Thymus (tissue), 11 donors: ENCODE results near the gene UQCR11. TPM values are rescaled to one million over a fixed set of nuclear protein-coding genes. Genes with fewer than 3 reads are reported as not detected.

ENCODE experiments used
- DNase-seq, 9 donors: peaks; one replicate each; pipeline ENCODE4 v3.0.0-alpha.2; 2013; ENCODE audit warnings: low spot score in 9 of 9, low read depth in 6 of 9, missing footprints in 1 of 9
- H3K27ac ChIP-seq, 2 donors: one replicate each; pipeline ENCODE4 v1.5.1; 2013; ENCODE audit warnings: control low read depth in 1 of 2, low read depth in 1 of 2, low read length in 1 of 2, mild to moderate bottlenecking in 1 of 2, moderate library complexity in 1 of 2
- H3K27me3 ChIP-seq, 2 donors: one replicate each; pipeline ENCODE4 v1.5.1; 2013; ENCODE audit warnings: low read length in 1 of 2; ENCODE audit not compliant: control insufficient read depth in 2 of 2, insufficient read depth in 1 of 2
- H3K36me3 ChIP-seq, 2 donors: one replicate each; pipeline ENCODE4 v1.5.1; 2013; ENCODE audit warnings: low read length in 1 of 2, mild to moderate bottlenecking in 1 of 2, moderate library complexity in 1 of 2; ENCODE audit not compliant: control insufficient read depth in 2 of 2, insufficient read depth in 2 of 2
- H3K4me1 ChIP-seq, 2 donors: one replicate each; pipeline ENCODE4 v1.5.1; 2013; ENCODE audit warnings: low read length in 2 of 2; ENCODE audit not compliant: control insufficient read depth in 2 of 2, insufficient read depth in 2 of 2
- H3K4me3 ChIP-seq, 2 donors: one replicate each; pipeline ENCODE4 v1.5.1; 2013; ENCODE audit warnings: low read length in 2 of 2, control low read depth in 1 of 2, mild to moderate bottlenecking in 1 of 2
- H3K9me3 ChIP-seq, 2 donors: one replicate each; pipeline ENCODE4 v1.5.1; 2013; ENCODE audit warnings: low read length in 1 of 2, mild to moderate bottlenecking in 1 of 2; ENCODE audit not compliant: control insufficient read depth in 2 of 2, insufficient read depth in 1 of 2
- WGBS: extraction: QIAGEN DNeasy Blood & Tissue Kit; methylation state at CpG from one replicate; pipeline ENCODE4 v1.1.7; 2013; 5-methylcytosine and 5-hydroxymethylcytosine counted together
- polyA plus RNA-seq: library from polyadenylated mRNA; stranded (reverse); fragments of 200-250 nt; gene quantifications from one replicate; pipeline ENCODE4 v1.2.3, GENCODE V29; 2013
- total RNA-seq: library from RNA; stranded (reverse); fragments of 120-200 nt; gene quantifications from one replicate; pipeline ENCODE4 v1.2.4, GENCODE V29; 2013
- donor health status: healthy.

UQCR11 gene
- total and polyA plus RNA-seq, 2 donors: 108 to 167 TPM

- Histone ChIP-seq H3K27ac (peak within 1 kb of the TSS in 1 of 2 donors; percentile 38), H3K9me3 (peaks cover 0 to 21% of the 10 kb centered on the region in 2 donors), H3K36me3 (no peaks in the 10 kb centered on the region), H3K4me1 (peaks cover 6 to 12% of the 10 kb centered on the region in 2 donors), H3K4me3 (peak within 1 kb of the TSS in 1 of 2 donors; percentile 74), H3K27me3 (peaks cover 17 to 46% of the 10 kb centered on the region in 2 donors)
- DNase-seq: peak in 8 of 9 donors; percentile 34 to 87 (median 69)
- WGBS: 10% methylated on average over 60 of the region's 63 CpGs
Observed at GRCh38 chr19:1568320-1569019, 36.8 kb downstream of the UQCR11 start, which contains the start of gene MEX3D. Gene MEX3D, minus strand, starts transcription at chr19:1568325. Its CDS starts 267 bp downstream, at chr19:1568058.

DNA sequence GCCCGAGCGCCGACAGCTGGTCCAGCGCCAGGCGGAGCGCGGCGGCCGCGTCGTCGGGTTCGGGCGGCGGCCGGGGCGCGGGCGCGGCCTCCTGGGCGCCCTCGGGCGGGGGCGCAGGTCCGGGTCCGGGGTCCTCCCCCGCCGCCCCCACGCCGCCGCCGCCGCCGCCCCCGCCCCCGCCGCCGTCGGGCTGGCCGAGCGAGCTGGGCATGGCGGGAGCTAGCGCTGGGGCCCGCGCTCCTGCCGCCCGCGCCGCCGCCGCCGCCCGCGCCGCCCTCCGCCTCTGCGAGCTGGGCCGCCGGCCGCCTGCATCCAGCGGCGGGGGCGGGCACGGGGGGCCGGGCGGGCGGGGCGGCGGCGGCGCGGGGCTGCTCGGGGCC lies 37.4 kb downstream of the UQCR11 start:
- 3% methylated on average over 61 of the region's 73 CpGs for WGBS
- peaks cover 17 to 48% of the 10 kb centered on the region in 2 donors for H3K27me3 ChIP-seq
- no peak overlapping the region for H3K27ac ChIP-seq
- no peak for DNase-seq
- peaks cover 0 to 21% of the 10 kb centered on the region in 2 donors for H3K9me3 ChIP-seq
- H3K4me1 ChIP-seq: peaks cover 6 to 12% of the 10 kb centered on the region in 2 donors
- H3K4me3 ChIP-seq: peak overlapping the region in 1 of 2 donors; percentile 74
- no peaks in the 10 kb centered on the region for H3K36me3 ChIP-seq

GRCh38 chr19:1567116-1567847 lies 38.0 kb downstream of the UQCR11 start:
- Histone ChIP-seq H3K27me3 (peaks cover 17 to 48% of the 10 kb centered on the region in 2 donors), H3K4me3 (peak overlapping the region in 1 of 2 donors; percentile 74), H3K4me1 (peaks cover 6 to 12% of the 10 kb centered on the region in 2 donors), H3K36me3 (no peaks in the 10 kb centered on the region), H3K27ac (peak overlapping the region in 1 of 2 donors; percentile 38), H3K9me3 (peaks cover 0 to 21% of the 10 kb centered on the region in 2 donors)
- WGBS: 2% methylated on average over 108 of the region's 108 CpGs
- peak in 1 of 9 donors; percentile 18 for DNase-seq

- Histone ChIP-seq H3K36me3 (no peaks in the 10 kb centered on the region), H3K4me1 (peaks cover 6 to 12% of the 10 kb centered on the region in 2 donors), H3K27me3 (peaks cover 17 to 47% of the 10 kb centered on the region in 2 donors), H3K9me3 (peaks cover 0 to 21% of the 10 kb centered on the region in 2 donors), H3K27ac (peak overlapping the region; percentile 26 to 60), H3K4me3 (peak overlapping the region; percentile 35 to 74)
- peak in 1 of 9 donors; percentile 9 for DNase-seq
- WGBS: 50% methylated on average over 42 of the region's 42 CpGs
Observed at GRCh38 chr19:1566392-1567115, 38.7 kb downstream of the UQCR11 start.

DNA sequence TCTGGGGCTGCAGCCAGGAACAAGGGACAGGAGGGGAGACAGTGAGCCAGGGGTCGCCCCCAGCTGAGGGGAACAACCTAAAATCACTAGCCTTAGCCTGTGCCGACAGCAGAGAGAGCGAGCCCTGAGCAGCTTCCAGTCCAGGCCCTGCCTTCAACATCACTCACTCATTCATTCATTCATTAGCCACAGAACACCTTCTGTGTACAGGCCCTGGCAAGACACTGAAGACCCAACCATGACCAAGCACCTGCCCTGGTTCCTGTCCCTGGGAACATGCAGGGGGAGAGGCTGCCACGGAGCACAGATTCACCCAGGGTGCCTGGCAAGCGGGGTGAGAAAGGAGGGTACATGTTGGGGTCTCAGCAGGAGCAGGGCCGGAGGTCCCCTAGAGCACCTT lies 42.0 kb downstream of the UQCR11 start:
- no peak for DNase-seq
- peaks cover 17 to 23% of the 10 kb centered on the region in 2 donors for H3K27me3 ChIP-seq
- WGBS: 93% methylated on average over 6 of the region's 6 CpGs

DNA sequence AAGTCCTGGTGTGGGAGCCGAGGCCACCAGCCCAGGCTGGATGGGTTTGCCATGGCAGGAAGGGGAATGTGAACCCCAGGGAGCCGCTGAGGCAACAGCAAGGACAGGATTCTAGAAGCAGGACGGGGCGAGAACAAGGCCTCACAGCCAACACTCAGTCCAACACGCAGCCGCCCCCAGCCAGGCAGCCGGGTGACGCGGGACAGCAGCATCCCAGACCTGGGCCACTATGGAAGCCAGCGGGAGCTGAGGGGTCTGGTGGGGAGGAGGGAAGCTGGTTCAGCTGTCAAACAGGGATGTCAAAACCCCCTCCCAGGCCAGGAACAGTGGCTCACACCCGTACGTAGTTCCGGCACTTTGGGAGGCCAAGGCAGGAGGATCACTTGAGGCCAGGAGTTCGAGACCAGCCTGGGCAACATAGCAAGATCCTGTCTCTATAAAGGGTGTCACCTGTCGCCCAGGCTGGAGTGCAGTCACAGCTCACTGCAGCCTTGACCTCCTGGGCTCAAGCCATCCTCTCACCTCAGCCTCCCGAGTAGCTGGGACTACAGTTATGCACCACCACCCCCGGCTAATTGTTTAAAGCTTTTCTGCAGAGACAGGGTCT lies 43.9 kb downstream of the UQCR11 start:
- no peaks in the 10 kb centered on the region for H3K4me1 ChIP-seq
- H3K4me3 ChIP-seq: no peak overlapping the region
- 95% methylated on average over 17 of the region's 17 CpGs for WGBS
- peaks cover 0 to 11% of the 10 kb centered on the region in 2 donors for H3K9me3 ChIP-seq
- peaks cover 0 to 1% of the 10 kb centered on the region in 2 donors for H3K36me3 ChIP-seq
- no peak overlapping the region for H3K27ac ChIP-seq
- DNase-seq: no peak
- H3K27me3 ChIP-seq: peaks cover 3 to 12% of the 10 kb centered on the region in 2 donors

More for the DNA sequence above, 42.0 kb downstream of the UQCR11 start:
- Histone ChIP-seq H3K36me3 (no peaks in the 10 kb centered on the region), H3K4me3 (no peak overlapping the region), H3K4me1 (peaks cover 2 to 6% of the 10 kb centered on the region in 2 donors), H3K9me3 (peaks cover 0 to 11% of the 10 kb centered on the region in 2 donors), H3K27ac (no peak overlapping the region)

- peaks cover 0 to 11% of the 10 kb centered on the region in 2 donors for H3K36me3 ChIP-seq
- DNase-seq: no peak
- no peak overlapping the region for H3K4me3 ChIP-seq
- H3K27ac ChIP-seq: no peak overlapping the region
- no peaks in the 10 kb centered on the region for H3K4me1 ChIP-seq
- 72% methylated on average over 25 of the region's 25 CpGs for WGBS
- H3K27me3 ChIP-seq: peaks cover 0 to 3% of the 10 kb centered on the region in 2 donors
- peaks cover 0 to 5% of the 10 kb centered on the region in 2 donors for H3K9me3 ChIP-seq
Observed at GRCh38 chr19:1560286-1560882, 44.9 kb downstream of the UQCR11 start.

GRCh38 chr19:1558552-1558951 lies 46.7 kb downstream of the UQCR11 start:
- no peak overlapping the region for H3K27ac ChIP-seq
- WGBS: 95% methylated on average over 12 of the region's 12 CpGs
- H3K36me3 ChIP-seq: peaks cover 0 to 12% of the 10 kb centered on the region in 2 donors
- no peak overlapping the region for H3K4me3 ChIP-seq
- H3K27me3 ChIP-seq: peaks cover 0 to 2% of the 10 kb centered on the region in 2 donors
- no peaks in the 10 kb centered on the region for H3K4me1 ChIP-seq
- H3K9me3 ChIP-seq: no peaks in the 10 kb centered on the region
- no peak for DNase-seq
